ENCODE data around the gene RBPJL.
A peak's percentile ranks its signal among the peaks of the same experiment; 100 is the strongest.

Gene RBPJL

GRCh38 chr20:45352729-45353128 lies 46.1 kb downstream of the RBPJL start:
- no peak overlapping the region for H3K27ac ChIP-seq (ENCODE audit: poor library complexity, severe bottlenecking)
- H3K36me3 ChIP-seq (ENCODE audit: low read depth), result peaks cover 3% of the 10 kb centered on the region
- DNase-seq (ENCODE audit: low spot score) (no peak), ATAC-seq (ENCODE audit: low read depth) (no peak)
- no peak for TF ChIP-seq CTCF (IDR thresholded peaks at IDR 0.05; ENCODE audit: poor library complexity, severe bottlenecking)
- H3K4me1 ChIP-seq (ENCODE audit: insufficient read depth, poor library complexity, severe bottlenecking), result peaks cover 42% of the 10 kb centered on the region
- H3K9me3 ChIP-seq (ENCODE audit: severe bottlenecking), result no peaks in the 10 kb centered on the region
- H3K4me3 ChIP-seq (ENCODE audit: severe bottlenecking), result no peak overlapping the region
- H3K27me3 ChIP-seq (ENCODE audit: insufficient read depth, poor library complexity, severe bottlenecking), result no peaks in the 10 kb centered on the region

GRCh38 chr20:45353746-45354145 lies 47.1 kb downstream of the RBPJL start:
- H3K36me3 ChIP-seq (ENCODE audit: low read depth), result no peaks in the 10 kb centered on the region
- H3K27me3 ChIP-seq (ENCODE audit: insufficient read depth, poor library complexity, severe bottlenecking), result no peaks in the 10 kb centered on the region
- peaks cover 48% of the 10 kb centered on the region for H3K4me1 ChIP-seq (ENCODE audit: insufficient read depth, poor library complexity, severe bottlenecking)
- no peak for DNase-seq (ENCODE audit: low spot score)
- no peak overlapping the region for H3K27ac ChIP-seq (ENCODE audit: poor library complexity, severe bottlenecking)
- H3K9me3 ChIP-seq (ENCODE audit: severe bottlenecking), result no peaks in the 10 kb centered on the region
- TF ChIP-seq CTCF (IDR thresholded peaks at IDR 0.05; ENCODE audit: poor library complexity, severe bottlenecking), result no peak
- no peak overlapping the region for H3K4me3 ChIP-seq (ENCODE audit: severe bottlenecking)
- ATAC-seq (ENCODE audit: low read depth), result no peak

GRCh38 chr20:45354423-45355208 lies 48.0 kb downstream of the RBPJL start:
- peaks cover 50% of the 10 kb centered on the region for H3K4me1 ChIP-seq (ENCODE audit: insufficient read depth, poor library complexity, severe bottlenecking)
- H3K9me3 ChIP-seq (ENCODE audit: severe bottlenecking), result no peaks in the 10 kb centered on the region
- no peak for DNase-seq (ENCODE audit: low spot score)
- no peak for ATAC-seq (ENCODE audit: low read depth)
- no peak for TF ChIP-seq CTCF (IDR thresholded peaks at IDR 0.05; ENCODE audit: poor library complexity, severe bottlenecking)
- no peaks in the 10 kb centered on the region for H3K36me3 ChIP-seq (ENCODE audit: low read depth)
- H3K27me3 ChIP-seq (ENCODE audit: insufficient read depth, poor library complexity, severe bottlenecking), result no peaks in the 10 kb centered on the region
- H3K4me3 ChIP-seq (ENCODE audit: severe bottlenecking), result no peak overlapping the region
- peak overlapping the region; percentile 91 for H3K27ac ChIP-seq (ENCODE audit: poor library complexity, severe bottlenecking)

GRCh38 chr20:45355209-45356084 lies 48.8 kb downstream of the RBPJL start:
- peak; percentile 35 for ATAC-seq (ENCODE audit: low read depth)
- Histone ChIP-seq H3K27me3 (ENCODE audit: insufficient read depth, poor library complexity, severe bottlenecking) (no peaks in the 10 kb centered on the region), H3K9me3 (ENCODE audit: severe bottlenecking) (no peaks in the 10 kb centered on the region), H3K4me1 (ENCODE audit: insufficient read depth, poor library complexity, severe bottlenecking) (peaks cover 58% of the 10 kb centered on the region), H3K27ac (ENCODE audit: poor library complexity, severe bottlenecking) (peak overlapping the region; percentile 91), H3K36me3 (ENCODE audit: low read depth) (no peaks in the 10 kb centered on the region), H3K4me3 (ENCODE audit: severe bottlenecking) (no peak overlapping the region)
- TF ChIP-seq CTCF (IDR thresholded peaks at IDR 0.05; ENCODE audit: poor library complexity, severe bottlenecking), result no peak
- no peak for DNase-seq (ENCODE audit: low spot score)
